ENCODE results near the gene RTP3. TPM values are rescaled to one million over a fixed set of nuclear protein-coding genes. Genes with fewer than 3 reads are reported as not detected.
"Not testable (repeated sequence)": the region's sequence is repeated elsewhere in the genome, so short reads cannot be mapped to it uniquely, and the experiment has no call there.

The RTP3 gene
- total RNA-seq, 1 donor from 2014 or later = not detected

DNA sequence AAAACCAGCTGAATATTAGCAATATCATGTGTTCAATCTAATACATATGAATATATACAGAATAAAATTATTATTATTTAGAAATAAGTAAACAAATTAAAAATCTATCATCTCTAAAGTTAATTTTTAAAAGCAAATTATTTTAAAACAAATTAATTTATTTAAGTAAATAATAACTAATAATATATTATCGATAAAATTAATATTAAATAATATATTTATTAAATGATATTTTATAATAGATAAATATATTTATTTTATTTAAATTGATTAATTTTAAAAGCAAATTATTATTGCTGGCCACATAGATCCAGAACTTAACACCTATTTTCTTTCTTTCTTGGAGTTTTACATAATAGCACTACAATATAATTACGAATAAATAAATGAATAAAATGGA is 22.2 kb downstream of the RTP3 start:
- no peak for ATAC-seq

- ATAC-seq = no peak
Observed at GRCh38 chr3:46520531-46520930, 22.8 kb downstream of the RTP3 start.

DNA sequence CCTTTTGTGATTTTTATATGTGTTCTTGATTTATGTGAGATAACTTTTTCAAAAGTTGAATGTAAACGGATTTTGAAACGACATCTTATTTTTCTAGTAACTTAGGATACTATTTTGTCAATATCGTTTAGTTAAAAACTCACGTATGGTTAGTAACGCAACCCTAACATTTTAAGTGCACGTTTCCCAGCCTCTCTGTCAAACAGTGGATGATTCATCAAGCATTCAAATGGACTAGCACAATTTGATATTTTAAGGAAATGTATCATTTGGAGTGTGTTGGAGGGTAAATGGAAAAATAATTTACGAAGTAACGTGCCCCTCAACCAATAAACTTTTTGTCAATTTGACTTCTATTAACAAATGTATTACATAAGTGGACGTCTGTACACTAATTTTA is 23.3 kb downstream of the RTP3 start:
- ATAC-seq = no peak

- ATAC-seq = not testable (repeated sequence)
Observed at GRCh38 chr3:46522201-46522600, 24.4 kb downstream of the RTP3 start.

GRCh38 chr3:46523556-46523955 is 25.8 kb downstream of the RTP3 start:
- no peak for ATAC-seq

- ATAC-seq = no peak
Observed at GRCh38 chr3:46524008-46524407, 26.2 kb downstream of the RTP3 start.

DNA sequence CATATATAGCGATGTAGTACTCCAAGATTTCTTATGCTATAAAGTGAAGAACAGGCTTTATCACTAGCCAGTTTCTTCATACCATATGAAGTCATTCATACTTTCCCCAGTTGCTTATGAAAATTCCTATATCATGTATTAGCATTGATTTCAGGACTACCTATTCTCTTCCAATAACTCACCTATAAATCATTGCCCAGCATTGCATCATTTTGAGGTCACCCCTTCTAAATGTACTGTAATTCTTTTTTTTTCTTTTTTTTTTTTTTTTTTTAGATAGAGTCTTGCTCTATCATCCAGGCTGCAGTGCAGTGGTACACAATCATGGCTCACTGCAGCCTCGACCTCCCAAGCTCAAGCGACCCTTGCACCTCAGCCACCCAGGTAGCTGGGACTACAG is 27.1 kb downstream of the RTP3 start:
- ATAC-seq = no peak

DNA sequence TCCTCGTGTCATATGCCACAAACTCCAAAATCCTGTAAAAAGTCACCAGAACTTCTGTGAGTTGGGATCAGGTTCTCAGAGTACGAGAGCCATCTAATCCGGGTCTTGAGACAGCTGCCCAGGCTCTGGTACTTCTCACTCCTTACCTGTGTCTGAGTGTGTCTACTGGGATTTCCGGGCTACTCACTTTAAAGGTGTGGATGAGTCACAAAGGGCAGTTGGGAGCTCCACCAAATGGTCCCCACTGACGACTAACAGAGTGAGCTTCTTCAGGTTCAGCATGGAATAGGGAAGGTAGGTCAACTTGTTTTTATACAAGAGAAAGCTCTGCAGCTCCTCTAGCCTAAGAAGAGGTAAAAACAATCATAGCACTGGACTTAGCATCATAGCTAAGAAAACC is 29.5 kb downstream of the RTP3 start:
- ATAC-seq = no peak

GRCh38 chr3:46533091-46533490 is 35.3 kb downstream of the RTP3 start:
- no peak for ATAC-seq

DNA sequence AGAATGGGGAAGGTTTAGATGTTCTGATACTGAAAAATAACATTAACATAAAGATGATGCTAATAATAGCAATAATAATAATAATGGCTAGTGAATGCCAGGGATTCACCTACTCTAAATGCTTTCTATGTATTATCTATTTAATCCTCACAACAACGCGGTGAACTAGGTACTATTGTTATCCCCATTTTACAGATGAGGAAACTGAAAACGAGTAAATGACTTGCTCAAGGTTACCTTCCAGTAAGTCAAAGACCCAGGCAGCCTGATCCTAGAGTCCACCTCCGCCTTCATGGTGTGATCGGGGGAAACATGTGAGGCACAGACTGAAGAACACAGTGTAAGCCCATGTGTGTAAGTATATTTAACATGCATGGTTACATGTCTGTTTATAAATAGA is 38.0 kb downstream of the RTP3 start:
- ATAC-seq = no peak

- no peak for ATAC-seq
Observed at GRCh38 chr3:46536758-46537157, 39.0 kb downstream of the RTP3 start.

DNA sequence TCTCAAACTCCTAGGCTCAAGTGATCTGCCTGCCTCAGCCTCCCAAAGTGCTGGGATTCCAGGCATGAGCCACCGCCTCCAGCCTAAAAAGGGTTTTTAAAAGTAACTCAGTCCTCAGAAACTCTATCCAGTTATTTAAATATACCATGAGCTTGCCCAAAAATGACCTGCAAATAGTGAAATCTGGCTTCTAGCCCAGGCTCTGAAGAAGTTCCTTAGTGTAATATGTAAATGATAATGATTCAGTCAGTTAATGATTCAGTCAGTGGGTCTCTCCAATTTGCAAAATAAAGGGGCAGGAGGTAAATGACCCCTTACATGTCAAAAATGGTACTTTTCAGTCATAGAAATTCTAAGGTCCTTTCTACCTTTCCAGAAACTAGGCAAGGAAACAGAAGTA is 39.5 kb downstream of the RTP3 start:
- ATAC-seq = no peak

DNA sequence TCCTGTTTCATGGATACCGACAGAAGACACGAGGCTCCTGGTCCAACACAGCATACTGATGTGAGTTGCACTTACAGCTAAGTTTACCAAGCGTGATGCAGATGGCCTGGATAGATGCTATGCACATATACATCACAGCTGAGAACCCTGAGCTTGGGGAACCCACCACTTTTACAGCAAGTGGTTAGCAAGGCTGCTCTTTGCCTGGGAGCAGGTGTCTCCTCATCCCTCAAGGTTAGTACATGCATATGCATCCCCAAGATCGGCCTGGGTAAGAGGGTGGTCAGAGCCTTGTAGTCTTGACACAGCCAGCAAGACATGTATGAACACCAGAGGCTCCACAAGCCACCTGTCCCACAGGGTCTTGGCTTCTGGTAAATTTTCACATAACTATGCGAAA is 40.0 kb downstream of the RTP3 start:
- ATAC-seq = no peak

DNA sequence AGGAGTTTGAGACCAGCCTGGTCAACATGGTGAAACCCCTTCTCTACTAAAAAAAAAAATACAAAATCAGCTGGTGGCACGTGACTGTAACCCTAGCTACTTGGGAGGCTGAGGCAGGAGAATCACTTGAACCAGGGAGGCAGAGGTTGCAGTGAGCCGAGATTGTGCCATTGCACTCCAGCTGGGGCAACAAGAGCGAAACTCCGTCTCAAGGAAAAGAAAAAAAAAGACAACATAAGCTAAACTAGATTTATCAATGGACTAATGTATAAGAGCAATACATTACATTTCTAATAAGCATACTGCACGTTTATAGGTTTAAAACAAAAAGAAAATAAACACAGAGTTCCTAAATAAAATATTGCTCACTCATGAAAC is 40.6 kb downstream of the RTP3 start:
- not testable (repeated sequence) for ATAC-seq

DNA sequence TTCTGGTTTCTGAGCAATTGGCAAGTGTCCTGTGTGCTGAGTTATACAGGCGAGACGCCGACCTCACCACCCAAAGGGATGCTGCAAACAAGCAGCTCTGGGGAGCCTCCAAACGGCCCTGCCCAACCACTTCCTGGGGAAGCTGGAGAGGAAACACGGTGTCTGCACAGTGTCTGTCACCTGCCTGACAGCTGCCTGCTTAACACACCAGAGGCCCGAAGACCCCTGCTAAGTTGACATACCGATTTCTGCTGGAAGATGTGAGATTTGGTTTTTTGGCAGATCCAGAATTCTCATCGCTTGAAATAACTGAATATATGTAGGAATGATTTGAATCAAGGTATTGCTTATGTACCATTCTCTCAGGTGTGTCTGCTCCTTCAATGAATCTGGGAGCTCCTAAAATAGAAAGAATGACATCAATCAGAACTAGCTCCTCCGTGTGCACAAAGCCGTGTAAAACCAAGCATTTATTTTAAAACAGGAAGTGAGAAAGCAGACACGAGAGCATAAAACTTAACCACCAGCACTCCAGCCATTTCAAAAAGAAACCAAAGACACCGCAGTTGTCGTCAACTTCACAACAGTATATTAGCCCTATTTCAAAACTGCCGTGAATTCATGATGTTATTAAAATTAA is 41.1 kb downstream of the RTP3 start:
- ATAC-seq = peak; percentile 86

- ATAC-seq = no peak
Observed at GRCh38 chr3:46539443-46540005, 41.7 kb downstream of the RTP3 start.

GRCh38 chr3:46540550-46540949 is 42.8 kb downstream of the RTP3 start:
- ATAC-seq = no peak

GRCh38 chr3:46541835-46542234 is 44.1 kb downstream of the RTP3 start:
- ATAC-seq = no peak

DNA sequence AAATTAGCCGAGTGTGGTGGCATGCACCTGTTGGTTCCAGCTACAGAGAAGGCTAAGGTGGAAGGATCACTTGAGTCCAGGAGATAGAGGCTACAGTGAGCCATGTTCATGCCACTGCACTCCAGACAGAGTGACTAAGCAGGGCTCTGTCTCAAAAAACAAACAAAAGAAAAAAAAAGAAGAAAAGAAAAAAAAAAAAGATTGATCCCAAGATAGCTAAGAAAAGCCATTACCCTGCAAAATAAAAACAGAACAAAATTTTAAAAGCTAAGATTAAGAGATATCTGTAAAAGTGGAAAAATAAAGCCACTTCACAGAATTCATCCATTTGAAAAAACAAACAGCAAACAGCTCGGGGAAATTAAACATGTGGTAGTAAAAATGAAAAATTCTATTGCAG is 44.6 kb downstream of the RTP3 start:
- ATAC-seq = no peak

DNA sequence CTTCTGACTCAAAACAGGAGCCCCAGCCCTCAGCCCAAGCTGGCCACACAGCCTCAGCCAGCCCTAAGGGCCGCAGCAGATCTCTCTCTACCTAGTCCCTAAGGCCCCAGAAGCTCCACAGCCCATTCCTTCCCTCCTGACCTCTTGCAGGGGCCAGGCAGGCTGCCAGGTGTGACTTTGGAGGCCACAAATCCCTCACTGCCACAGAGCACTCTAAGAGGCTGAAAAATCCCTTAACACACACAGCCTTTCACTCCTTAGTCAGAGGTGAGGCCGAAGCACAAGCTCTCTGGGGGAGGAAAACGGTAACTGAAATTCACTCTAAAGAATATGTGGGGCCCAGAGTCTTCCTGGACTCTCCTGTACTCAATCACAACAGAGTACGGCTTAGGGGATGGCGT is 45.0 kb downstream of the RTP3 start:
- no peak for ATAC-seq

DNA sequence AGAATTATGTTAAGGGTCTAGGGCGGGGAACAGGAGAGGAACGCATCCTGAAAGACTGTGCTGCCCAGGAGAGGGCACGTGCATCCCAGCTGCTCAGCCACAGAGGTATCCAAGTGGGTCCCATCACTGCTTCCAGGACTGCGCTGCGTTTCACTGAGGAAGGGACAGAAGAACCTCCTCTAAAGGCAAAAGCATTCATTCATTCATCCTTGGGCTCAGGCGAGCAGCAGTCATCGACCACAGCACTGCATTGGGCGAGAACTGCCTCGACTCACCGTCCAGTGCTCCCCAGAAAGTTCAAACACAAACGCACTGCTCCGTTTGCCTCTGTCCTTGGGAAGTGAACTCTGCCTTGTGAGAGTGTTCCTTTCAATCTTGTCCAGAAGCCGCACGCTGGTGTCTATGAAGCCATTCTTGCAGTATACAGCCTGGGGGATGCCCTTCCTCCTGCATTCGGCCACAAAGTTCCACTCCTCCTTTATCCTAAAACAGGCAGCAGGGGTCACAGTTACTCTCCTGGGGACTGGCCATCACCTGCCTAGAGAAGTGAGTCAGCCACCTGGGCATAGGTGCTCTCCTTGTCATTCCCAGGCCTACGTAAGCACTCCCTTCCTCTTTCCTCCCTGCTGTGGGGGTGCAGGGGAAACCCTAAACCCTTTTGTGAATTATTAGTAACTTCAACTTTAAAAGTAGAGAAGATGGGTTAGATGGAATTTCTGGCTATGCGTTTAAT is 47.2 kb downstream of the RTP3 start:
- ATAC-seq = peak; percentile 32

- no peak for ATAC-seq
Observed at GRCh38 chr3:46545818-46546630, 48.2 kb downstream of the RTP3 start.

- no peak for ATAC-seq
Observed at GRCh38 chr3:46546896-46547440, 49.2 kb downstream of the RTP3 start.

Measured in esophagus mucosa (tissue), 1 donor.